SU-DHL-6 (cell line): Measurements from ENCODE around the gene RYR2.

Experiments
- H2AFZ ChIP-seq: fragments of 200-600 bp; sonication (generic); 2 replicates; pipeline ENCODE4 v1.6.1; 2014; ENCODE audit warnings: low read depth, mild to moderate bottlenecking, moderate library complexity, mixed read lengths, antibody characterized with exemption, low read length; ENCODE audit not compliant: severe bottlenecking
- H3F3A ChIP-seq: fragments of 200-600 bp; shearing (Covaris generic); 2 replicates; pipeline ENCODE4 v1.6.0; 2016; ENCODE audit warnings: antibody characterized with exemption, mild to moderate bottlenecking; ENCODE audit not compliant: insufficient read depth
- H3K27ac ChIP-seq: fragments of 200-600 bp; sonication (generic); 2 replicates; pipeline ENCODE4 v1.5.1; 2016; ENCODE audit warnings: low read depth, mild to moderate bottlenecking, low read length, moderate library complexity, mixed read lengths
- H3K27me3 ChIP-seq: fragments of 200-600 bp; sonication (generic), shearing (Covaris generic); 2 replicates; pipeline ENCODE4 v1.6.0; 2014; ENCODE audit warnings: mild to moderate bottlenecking, low read length
- H3K36me3 ChIP-seq: fragments of 200-600 bp; sonication (generic); 2 replicates; pipeline ENCODE4 v1.6.1; 2014; ENCODE audit warnings: mild to moderate bottlenecking, low read length, mixed read lengths
- H3K4me2 ChIP-seq: fragments of 300-600, 200-600 bp; shearing (Covaris generic), sonication (generic); 2 replicates; pipeline ENCODE4 v1.6.0; 2014; ENCODE audit warnings: low read length, low read depth, mild to moderate bottlenecking; ENCODE audit not compliant: poor library complexity, severe bottlenecking
- H3K4me3 ChIP-seq: fragments of 200-600 bp; sonication (generic); 2 replicates; pipeline ENCODE4 v1.5.1; 2014; ENCODE audit warnings: antibody characterized with exemption, low read length, mild to moderate bottlenecking, mixed read lengths; ENCODE audit not compliant: insufficient read depth, poor library complexity, severe bottlenecking
- H3K79me2 ChIP-seq: fragments of 200-600 bp; sonication (generic); 2 replicates; pipeline ENCODE4 v1.6.1; 2014; ENCODE audit warnings: mild to moderate bottlenecking, low read length, moderate library complexity; ENCODE audit not compliant: insufficient read depth
- H3K9ac ChIP-seq: fragments of 200-600 bp; sonication (generic); 2 replicates; pipeline ENCODE4 v1.7.0; 2014; ENCODE audit warnings: mild to moderate bottlenecking, low read length
- H3K9me2 ChIP-seq: fragments of 200-600 bp; sonication (generic); replicated peaks from 2 replicates; pipeline ENCODE4 v1.6.1; 2014; ENCODE audit warnings: low read length; ENCODE audit not compliant: insufficient read depth
- H3K9me3 ChIP-seq: fragments of 200-600 bp; sonication (generic); 2 replicates; pipeline ENCODE4 v1.6.1; 2014; ENCODE audit warnings: low read length, mixed read lengths; ENCODE audit not compliant: insufficient read depth
- H4K20me1 ChIP-seq: fragments of 200-600 bp; sonication (generic); 2 replicates; pipeline ENCODE4 v1.6.1; 2014; ENCODE audit warnings: low read depth, mild to moderate bottlenecking, antibody characterized with exemption, low read length, moderate library complexity, mixed read lengths
- EZH2phosphoT487 ChIP-seq: fragments of 200-600 bp; sonication (generic), shearing (Covaris generic); conservative IDR thresholded peaks from 2 replicates; pipeline ENCODE4 v1.6.1; 2018; ENCODE audit warnings: mild to moderate bottlenecking, antibody characterized with exemption, low read length, moderate library complexity, mixed read lengths
- TF ChIP-seq, protein P1 (sequence below): fragments of 200-600 bp; sonication (generic); IDR thresholded peaks from one replicate; pipeline ENCODE4 v1.5.1; 2017; ENCODE audit warnings: antibody characterized with exemption, mild to moderate bottlenecking, low read length, moderate library complexity; ENCODE audit not compliant: insufficient read depth, poor library complexity, severe bottlenecking

RYR2 gene

DNA sequence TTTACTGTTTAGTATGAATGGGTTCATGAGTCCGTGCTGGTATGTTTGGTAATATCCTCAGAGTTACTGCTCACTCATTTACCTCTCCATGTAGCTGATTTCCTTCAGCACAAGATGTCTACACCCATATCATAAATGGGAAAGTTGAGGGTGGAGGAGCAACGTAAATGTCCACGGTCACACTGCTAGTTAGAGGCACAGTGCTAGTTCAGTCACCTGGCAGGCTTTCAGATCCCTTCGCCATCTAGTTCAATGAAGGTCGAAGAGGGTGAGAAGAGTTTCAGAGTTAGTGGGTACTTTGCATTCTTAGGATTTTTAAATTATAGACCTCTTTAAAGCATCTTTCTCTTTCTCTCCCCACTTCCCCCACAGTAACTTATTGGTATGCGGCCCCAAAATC, 630.0 kb downstream of the RYR2 start:
- H3K9me3 ChIP-seq = no peaks in the 10 kb centered on the region
- H3F3A ChIP-seq = no peaks in the 10 kb centered on the region
- no peak overlapping the region for H3K4me3 ChIP-seq
- H3K27me3 ChIP-seq = no peaks in the 10 kb centered on the region
- H3K9me2 ChIP-seq = no peaks in the 10 kb centered on the region
- H3K9ac ChIP-seq = no peak overlapping the region
- H3K27ac ChIP-seq = no peak overlapping the region
- no peaks in the 10 kb centered on the region for H4K20me1 ChIP-seq
- no peak overlapping the region for H3K4me2 ChIP-seq
- no peaks in the 10 kb centered on the region for H3K36me3 ChIP-seq
- no peak overlapping the region for H2AFZ ChIP-seq
- H3K79me2 ChIP-seq = no peaks in the 10 kb centered on the region
- TF ChIP-seq EZH2phosphoT487 = no peak
- TF ChIP-seq, protein P1, sequence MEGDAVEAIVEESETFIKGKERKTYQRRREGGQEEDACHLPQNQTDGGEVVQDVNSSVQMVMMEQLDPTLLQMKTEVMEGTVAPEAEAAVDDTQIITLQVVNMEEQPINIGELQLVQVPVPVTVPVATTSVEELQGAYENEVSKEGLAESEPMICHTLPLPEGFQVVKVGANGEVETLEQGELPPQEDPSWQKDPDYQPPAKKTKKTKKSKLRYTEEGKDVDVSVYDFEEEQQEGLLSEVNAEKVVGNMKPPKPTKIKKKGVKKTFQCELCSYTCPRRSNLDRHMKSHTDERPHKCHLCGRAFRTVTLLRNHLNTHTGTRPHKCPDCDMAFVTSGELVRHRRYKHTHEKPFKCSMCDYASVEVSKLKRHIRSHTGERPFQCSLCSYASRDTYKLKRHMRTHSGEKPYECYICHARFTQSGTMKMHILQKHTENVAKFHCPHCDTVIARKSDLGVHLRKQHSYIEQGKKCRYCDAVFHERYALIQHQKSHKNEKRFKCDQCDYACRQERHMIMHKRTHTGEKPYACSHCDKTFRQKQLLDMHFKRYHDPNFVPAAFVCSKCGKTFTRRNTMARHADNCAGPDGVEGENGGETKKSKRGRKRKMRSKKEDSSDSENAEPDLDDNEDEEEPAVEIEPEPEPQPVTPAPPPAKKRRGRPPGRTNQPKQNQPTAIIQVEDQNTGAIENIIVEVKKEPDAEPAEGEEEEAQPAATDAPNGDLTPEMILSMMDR = no peak

DNA sequence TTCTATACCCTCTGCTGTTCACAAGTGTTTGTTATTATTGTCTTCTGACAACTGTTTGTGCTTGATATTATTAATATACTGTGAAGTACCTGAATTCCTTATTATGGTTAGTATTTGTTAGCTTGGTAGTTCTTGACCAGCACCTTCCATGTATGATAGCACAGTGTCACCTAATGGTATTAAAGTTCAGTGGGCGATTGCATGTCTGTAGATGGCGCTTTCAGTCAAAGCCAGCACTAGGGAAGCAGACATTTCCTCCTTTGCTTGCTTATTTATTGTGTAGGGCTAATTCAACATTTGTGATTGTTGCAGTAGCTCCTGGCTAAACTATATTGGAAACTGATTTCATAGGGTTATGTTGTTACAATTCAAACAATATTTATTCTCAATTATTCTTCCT, 630.8 kb downstream of the RYR2 start:
- no peaks in the 10 kb centered on the region for H3K9me2 ChIP-seq
- TF ChIP-seq EZH2phosphoT487 = no peak
- TF ChIP-seq, protein P1 = no peak
- H3K27me3 ChIP-seq = no peaks in the 10 kb centered on the region
- no peak overlapping the region for H3K4me2 ChIP-seq
- H3K4me3 ChIP-seq = no peak overlapping the region
- no peak overlapping the region for H3K27ac ChIP-seq
- H3K9ac ChIP-seq = no peak overlapping the region
- no peak overlapping the region for H2AFZ ChIP-seq
- H3K36me3 ChIP-seq = no peaks in the 10 kb centered on the region
- H4K20me1 ChIP-seq = no peaks in the 10 kb centered on the region
- no peaks in the 10 kb centered on the region for H3K79me2 ChIP-seq
- no peaks in the 10 kb centered on the region for H3F3A ChIP-seq
- no peaks in the 10 kb centered on the region for H3K9me3 ChIP-seq

DNA sequence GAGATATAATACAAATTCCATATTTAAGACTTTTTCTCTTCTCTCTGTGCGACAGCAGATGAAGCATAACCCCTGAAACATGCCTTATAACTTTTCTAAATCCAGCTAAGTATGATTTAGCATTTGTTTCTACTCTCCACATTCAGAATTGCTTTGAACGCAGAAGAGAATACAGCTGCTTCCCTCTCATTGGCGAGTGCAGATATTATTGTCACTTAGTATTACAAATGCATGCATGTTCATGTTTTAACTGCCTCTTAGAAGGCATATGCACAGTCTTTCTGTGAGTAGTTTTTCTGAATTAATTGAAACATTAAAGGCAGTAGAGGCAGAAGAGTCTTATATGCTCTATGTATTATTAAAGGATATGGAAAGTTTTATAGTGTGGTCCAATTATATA, 631.6 kb downstream of the RYR2 start:
- no peak overlapping the region for H3K9ac ChIP-seq
- no peaks in the 10 kb centered on the region for H3K9me2 ChIP-seq
- H3K4me3 ChIP-seq = no peak overlapping the region
- no peak overlapping the region for H2AFZ ChIP-seq
- no peaks in the 10 kb centered on the region for H3K79me2 ChIP-seq
- H3K9me3 ChIP-seq = no peaks in the 10 kb centered on the region
- no peak overlapping the region for H3K27ac ChIP-seq
- no peaks in the 10 kb centered on the region for H3K36me3 ChIP-seq
- TF ChIP-seq, protein P1 = no peak
- TF ChIP-seq EZH2phosphoT487 = no peak
- H4K20me1 ChIP-seq = no peaks in the 10 kb centered on the region
- no peak overlapping the region for H3K4me2 ChIP-seq
- H3F3A ChIP-seq = no peaks in the 10 kb centered on the region
- H3K27me3 ChIP-seq = no peaks in the 10 kb centered on the region

DNA sequence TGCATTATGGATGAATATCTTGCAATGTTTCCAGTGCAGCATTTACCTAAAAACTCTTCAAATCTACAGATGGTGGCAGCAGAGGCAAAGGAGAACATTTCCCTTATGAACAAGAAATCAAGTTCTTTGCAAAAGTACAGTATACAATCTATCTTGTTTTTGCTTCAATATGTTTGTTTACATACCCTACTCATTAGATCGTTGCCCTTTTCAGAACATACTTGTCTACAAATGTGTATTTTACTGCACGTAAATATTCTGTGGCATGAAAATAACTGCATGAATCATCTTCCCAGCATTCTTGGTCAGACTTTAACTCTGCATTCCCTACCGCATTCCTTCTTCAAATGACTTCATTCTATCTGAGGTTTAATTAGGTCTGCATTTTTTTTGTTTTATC, 636.0 kb downstream of the RYR2 start:
- Histone ChIP-seq H3K79me2 (no peaks in the 10 kb centered on the region), H3K9ac (no peak overlapping the region), H3K4me3 (no peak overlapping the region), H3K27me3 (no peaks in the 10 kb centered on the region), H3F3A (no peaks in the 10 kb centered on the region), H3K4me2 (no peak overlapping the region), H3K36me3 (no peaks in the 10 kb centered on the region), H3K27ac (no peak overlapping the region), H3K9me3 (no peaks in the 10 kb centered on the region), H4K20me1 (no peaks in the 10 kb centered on the region), H3K9me2 (no peaks in the 10 kb centered on the region), H2AFZ (no peak overlapping the region)
- TF ChIP-seq, protein P1 = no peak
- TF ChIP-seq EZH2phosphoT487 = no peak
